Esophagus muscularis mucosa (tissue), 4 donors: ENCODE measurements around the gene KDM3B. TPM values are rescaled to one million over a fixed set of nuclear protein-coding genes. Genes with fewer than 3 reads are reported as not detected.
A peak's percentile ranks its signal among the peaks of the same experiment; 100 is the strongest.
"Not testable (repeated sequence)": the region's sequence is repeated elsewhere in the genome, so short reads cannot be mapped to it uniquely, and the experiment has no call there.

Source experiments
- DNase-seq: peaks from one replicate; pipeline ENCODE4 v3.0.0-alpha.2; 2017; ENCODE audit errors: extremely low spot score
- H3K27ac ChIP-seq, 4 donors: fragments of 200-600 bp; sonication (generic); replicated peaks in 1 of 4; 1 replicate in 3 of 4; 2 replicates in 1 of 4; pipeline ENCODE4 v1.5.1; 2016 to 2019; ENCODE audit warnings: mild to moderate bottlenecking in 1 of 4
- H3K27me3 ChIP-seq, 4 donors: fragments of 200-600 bp; sonication (generic); one replicate each; pipeline versions ENCODE4 v1.5.1 to v1.6.0; 2016 to 2019
- H3K36me3 ChIP-seq, 4 donors: fragments of 200-600 bp; sonication (generic); one replicate each; pipeline ENCODE4 v1.5.1; 2016 to 2019
- H3K4me1 ChIP-seq, 4 donors: fragments of 200-600 bp; sonication (generic); one replicate each; pipeline ENCODE4 v1.5.1; 2016 to 2019
- H3K4me3 ChIP-seq, 4 donors: fragments of 200-600 bp; sonication (generic); 1 replicate in 2 of 4; 2 replicates in 2 of 4; pipeline ENCODE4 v1.5.1; 2016 to 2019; ENCODE audit warnings: mild to moderate bottlenecking in 4 of 4, moderate library complexity in 1 of 4
- H3K9me3 ChIP-seq, 4 donors: fragments of 200-600 bp; sonication (generic); 1 replicate in 3 of 4; 2 replicates in 1 of 4; pipeline ENCODE4 v1.5.1; 2016 to 2019
- EP300 ChIP-seq: sonication (generic); formaldehyde crosslinking; IDR thresholded peaks from one replicate; pipeline ENCODE4 v1.6.1; 2017; ENCODE audit warnings: antibody characterized with exemption
- POLR2A ChIP-seq: fragments of 450-650 bp; IDR thresholded peaks from one replicate; pipeline ENCODE4 v1.6.1; 2017; ENCODE audit warnings: antibody characterized with exemption, moderate library complexity, mild to moderate bottlenecking, low read depth
- POLR2AphosphoS5 ChIP-seq, 2 donors: sonication (generic); formaldehyde crosslinking; IDR thresholded peaks; one replicate each; pipeline ENCODE4 v1.6.1; 2017; ENCODE audit warnings: antibody characterized with exemption in 2 of 2
- WGBS: methylation state at CpG from one replicate; pipeline ENCODE4 v1.1.5; 2018; 5-methylcytosine and 5-hydroxymethylcytosine counted together
- intact Hi-C: fragments of 100-400 bp; cut with DNase I; formaldehyde crosslinking; loops from one replicate; pipeline ENCODE4 v1.15.1; 2023
- total RNA-seq, 4 donors: library from RNA; depleted of rRNA; stranded (reverse); fragments of >200 nt; gene quantifications; one replicate each; pipeline versions ENCODE4 v1.1.0 to v1.2.1, GENCODE V29; 2016
- TF ChIP-seq, protein P1 (sequence below), 3 experiments: fragments of 200-600 bp in 2 of 3; fragments of 450-650 bp in 1 of 3; sonication (generic) in 2 of 3; IDR thresholded peaks; one replicate each; pipeline ENCODE4 v1.5.1; 2017 to 2019; ENCODE audit warnings: antibody characterized with exemption in 3 of 3, mild to moderate bottlenecking in 2 of 3, moderate library complexity in 1 of 3

The KDM3B gene
- total RNA-seq, 4 donors from 2014 or later, result 61.3 to 88.8 (median 74.9) TPM

DNA sequence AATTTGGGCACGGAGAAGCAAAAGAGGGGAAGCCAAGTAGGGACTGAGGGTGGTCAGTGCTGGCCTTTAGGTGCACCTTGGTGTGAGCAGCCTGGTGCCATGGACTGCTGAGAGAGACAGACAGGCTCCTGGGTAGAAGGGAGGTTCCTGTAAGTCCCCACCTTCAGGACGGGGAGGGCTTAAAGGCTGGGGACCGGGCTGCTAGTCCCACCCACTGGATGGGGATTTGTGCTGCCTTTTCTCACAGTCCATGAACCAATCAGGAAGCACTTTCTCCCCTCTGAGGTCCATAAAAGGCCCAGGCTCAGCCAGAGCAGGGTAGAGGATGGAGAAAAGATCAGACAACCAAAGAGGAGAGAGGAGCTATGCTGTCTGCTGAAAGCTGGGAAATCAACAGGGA, 36.1 kb upstream of the KDM3B start:
- WGBS, result 80% methylated on average over 3 of the region's 3 CpGs
- Histone ChIP-seq H3K36me3 (no peaks in the 10 kb centered on the region), H3K4me3 (no peak overlapping the region), H3K9me3 (no peaks in the 10 kb centered on the region), H3K4me1 (no peaks in the 10 kb centered on the region), H3K27me3 (no peaks in the 10 kb centered on the region), H3K27ac (no peak overlapping the region)
- intact Hi-C loops, result no loop called here
- TF ChIP-seq POLR2A (no peak), EP300 (no peak), POLR2AphosphoS5 (IDR thresholded peaks at IDR 0.05) (no peak)
- TF ChIP-seq, protein P1, sequence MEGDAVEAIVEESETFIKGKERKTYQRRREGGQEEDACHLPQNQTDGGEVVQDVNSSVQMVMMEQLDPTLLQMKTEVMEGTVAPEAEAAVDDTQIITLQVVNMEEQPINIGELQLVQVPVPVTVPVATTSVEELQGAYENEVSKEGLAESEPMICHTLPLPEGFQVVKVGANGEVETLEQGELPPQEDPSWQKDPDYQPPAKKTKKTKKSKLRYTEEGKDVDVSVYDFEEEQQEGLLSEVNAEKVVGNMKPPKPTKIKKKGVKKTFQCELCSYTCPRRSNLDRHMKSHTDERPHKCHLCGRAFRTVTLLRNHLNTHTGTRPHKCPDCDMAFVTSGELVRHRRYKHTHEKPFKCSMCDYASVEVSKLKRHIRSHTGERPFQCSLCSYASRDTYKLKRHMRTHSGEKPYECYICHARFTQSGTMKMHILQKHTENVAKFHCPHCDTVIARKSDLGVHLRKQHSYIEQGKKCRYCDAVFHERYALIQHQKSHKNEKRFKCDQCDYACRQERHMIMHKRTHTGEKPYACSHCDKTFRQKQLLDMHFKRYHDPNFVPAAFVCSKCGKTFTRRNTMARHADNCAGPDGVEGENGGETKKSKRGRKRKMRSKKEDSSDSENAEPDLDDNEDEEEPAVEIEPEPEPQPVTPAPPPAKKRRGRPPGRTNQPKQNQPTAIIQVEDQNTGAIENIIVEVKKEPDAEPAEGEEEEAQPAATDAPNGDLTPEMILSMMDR (IDR thresholded peaks at IDR 0.05), result no peak
- DNase-seq, result no peak

DNA sequence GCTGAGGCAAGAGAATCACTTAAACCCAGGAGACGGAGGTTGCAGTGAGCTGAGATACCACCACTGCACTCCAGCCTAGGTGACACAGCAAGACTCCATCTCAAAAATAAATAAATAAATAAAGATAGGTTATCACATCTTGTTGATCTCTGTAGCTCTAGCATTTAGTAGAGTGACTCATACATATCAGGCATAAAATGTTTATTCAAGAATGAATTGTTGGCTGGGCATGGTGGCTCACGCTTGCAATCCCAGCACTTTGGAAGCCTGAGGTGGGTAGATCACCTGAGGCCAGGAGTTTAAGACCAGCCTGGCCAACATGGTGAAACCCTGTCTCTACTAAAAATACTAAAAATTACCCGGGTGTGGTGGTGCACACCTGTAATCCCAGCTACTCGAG, 34.3 kb upstream of the KDM3B start:
- H3K4me3 ChIP-seq, H3K27me3 ChIP-seq, H3K27ac ChIP-seq, intact Hi-C loops, H3K9me3 ChIP-seq, H3K36me3 ChIP-seq, DNase-seq, H3K4me1 ChIP-seq: not testable (repeated sequence)
- WGBS, result 97% methylated on average over 4 of the region's 4 CpGs

DNA sequence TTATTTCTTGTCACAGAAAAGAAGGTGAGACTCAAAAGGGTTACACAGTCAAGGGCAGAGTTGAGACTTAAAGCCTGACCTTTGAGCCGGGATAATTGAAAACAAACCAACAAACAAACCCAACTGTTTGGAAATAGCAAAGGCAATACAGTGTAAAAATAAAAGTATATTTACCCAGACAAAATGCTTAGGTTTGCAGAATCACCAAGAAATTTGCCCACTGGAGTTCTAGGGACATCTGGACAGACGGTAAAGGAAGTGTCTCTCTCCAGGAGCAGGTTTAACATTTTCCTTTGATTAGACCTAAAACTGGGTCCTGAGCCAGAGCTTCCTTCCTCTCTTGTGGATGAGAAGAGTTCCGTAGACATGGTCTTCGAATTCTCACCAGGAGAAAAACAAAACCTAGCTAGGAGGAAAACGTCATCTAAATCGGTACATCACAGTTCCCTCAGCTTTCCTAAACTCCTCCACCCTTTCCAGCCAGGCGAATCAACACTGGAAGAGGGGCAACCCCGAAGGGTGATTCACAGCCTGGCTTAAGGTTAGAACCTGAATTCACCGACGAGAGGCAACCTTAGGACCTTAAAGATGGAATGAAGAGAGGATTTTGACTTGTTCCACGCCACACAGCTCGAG, 21.6 kb upstream of the KDM3B start:
- Histone ChIP-seq H3K4me1 (peaks cover 12 to 17% (median 14%) of the 10 kb centered on the region in 4 donors), H3K27me3 (no peaks in the 10 kb centered on the region), H3K36me3 (no peaks in the 10 kb centered on the region), H3K9me3 (no peaks in the 10 kb centered on the region), H3K27ac (no peak overlapping the region), H3K4me3 (peak overlapping the region; percentile 42 to 62 (median 53))
- TF ChIP-seq, protein P1 (IDR thresholded peaks at IDR 0.05), result no peak
- TF ChIP-seq POLR2AphosphoS5 (IDR thresholded peaks at IDR 0.05), result no peak
- TF ChIP-seq POLR2A, result no peak
- TF ChIP-seq EP300, result no peak
- intact Hi-C loops, result loop anchor here (10.0 kb wide), 1 partner anchor 116 kb away; the partner anchor contains the start of gene CDC23
- WGBS, result 6% methylated on average over 12 of the region's 12 CpGs
- DNase-seq, result no peak

DNA sequence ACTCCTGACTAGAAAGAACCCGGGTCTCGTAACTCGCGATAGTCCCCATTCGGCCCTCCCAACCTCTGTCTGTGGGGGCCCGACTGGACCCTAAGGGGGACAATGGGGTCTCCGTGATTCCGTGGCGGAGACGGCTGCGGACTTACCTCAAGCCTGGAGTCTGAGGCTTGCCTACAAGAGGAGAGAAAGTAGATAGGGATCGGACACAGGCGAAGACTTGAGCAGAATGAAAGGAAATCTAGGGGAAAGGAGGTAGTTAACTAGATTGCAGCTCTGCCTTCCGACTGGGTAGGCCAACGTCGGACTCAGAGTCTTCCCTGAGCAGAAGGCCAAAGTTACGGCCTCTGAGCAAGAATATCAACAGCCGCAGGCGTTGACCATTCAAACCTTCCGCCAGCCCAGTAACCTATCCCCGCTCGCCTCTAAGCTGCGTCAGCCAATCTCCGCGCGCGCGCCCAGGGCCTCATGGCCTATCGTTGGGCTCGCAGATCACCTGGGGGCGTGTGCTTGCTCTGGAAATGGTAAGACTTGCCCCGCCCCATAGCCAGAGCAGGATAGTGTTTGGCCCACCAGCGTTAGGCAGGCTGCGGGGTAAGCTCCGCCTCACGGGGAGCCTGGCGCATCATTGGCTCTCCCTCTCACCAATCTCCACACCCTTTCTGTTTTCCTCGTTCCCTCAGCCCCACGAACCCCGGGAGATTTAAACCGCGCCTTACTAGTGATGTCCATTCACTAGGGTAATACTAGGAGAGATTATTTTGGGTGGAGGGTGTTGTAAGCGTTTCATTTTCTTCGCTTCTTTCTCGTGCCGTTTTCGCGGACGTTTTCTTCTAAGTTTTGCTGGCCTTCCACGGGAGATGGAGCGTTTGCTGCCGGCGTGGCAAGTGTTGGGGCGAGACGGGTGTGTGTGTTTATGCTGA, 20.8 kb upstream of the KDM3B start, which contains the start of gene CDC25C:
CDC25C (minus strand) TSS at position 356 of the 920 bp plus-strand sequence. CDS start 624 bp downstream, outside the sequence.
- H3K27ac ChIP-seq, result peak within 1 kb of the TSS in 2 of 4 donors; percentile 22 to 31
- WGBS, result under 1% methylated on average over 41 of the region's 55 CpGs
- no peaks in the 10 kb centered on the region for H3K36me3 ChIP-seq
- H3K4me3 ChIP-seq, result peak within 1 kb of the TSS; percentile 42 to 62 (median 53)
- no peaks in the 10 kb centered on the region for H3K9me3 ChIP-seq
- peak; percentile 100 for DNase-seq
- H3K4me1 ChIP-seq, result peaks cover 12 to 17% (median 14%) of the 10 kb centered on the region in 4 donors
- H3K27me3 ChIP-seq, result no peaks in the 10 kb centered on the region
- TF ChIP-seq POLR2AphosphoS5 (IDR thresholded peaks at IDR 0.05) (peak in 1 of 2 donors; percentile 85), EP300 (no peak)
- intact Hi-C loops, result loop anchor here (10.0 kb wide), 1 partner anchor 117 kb away; the partner anchor contains the start of gene CDC23

DNA sequence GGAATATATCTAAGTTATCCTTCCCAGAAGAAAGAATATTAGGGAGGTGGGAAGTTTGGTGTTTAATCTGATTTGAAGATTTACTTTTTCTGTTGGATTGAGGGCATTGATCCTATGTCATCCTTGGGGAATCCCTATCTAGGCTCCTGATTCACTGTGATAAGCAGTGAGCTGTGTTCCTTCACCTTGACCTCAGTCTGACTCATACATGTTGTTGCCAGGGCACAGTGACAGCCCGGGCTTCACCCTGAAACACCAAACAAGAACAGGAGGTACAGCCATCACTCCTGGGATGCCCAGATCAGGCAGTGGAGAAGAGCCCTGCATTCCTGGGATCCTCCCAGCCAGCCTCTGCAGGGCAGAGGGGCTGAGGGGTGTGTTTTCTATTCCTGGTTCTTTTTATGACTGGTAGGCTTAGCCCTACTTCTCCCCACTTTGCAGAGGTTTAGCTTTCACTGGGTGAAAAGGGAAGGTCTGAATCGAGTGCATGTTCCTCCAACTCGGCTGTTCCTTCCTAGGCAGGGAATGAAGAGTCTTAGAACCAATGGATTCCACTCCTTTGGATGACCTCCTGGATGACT, 17.5 kb upstream of the KDM3B start:
- Histone ChIP-seq H3K9me3 (no peaks in the 10 kb centered on the region), H3K27ac (no peak overlapping the region), H3K27me3 (no peaks in the 10 kb centered on the region), H3K36me3 (no peaks in the 10 kb centered on the region), H3K4me1 (peaks cover 24 to 36% (median 34%) of the 10 kb centered on the region in 4 donors), H3K4me3 (no peak overlapping the region)
- 70% methylated on average over 3 of the region's 3 CpGs for WGBS
- TF ChIP-seq POLR2AphosphoS5 (IDR thresholded peaks at IDR 0.05) (no peak), EP300 (no peak), POLR2A (no peak)
- TF ChIP-seq, protein P1 (IDR thresholded peaks at IDR 0.05), result no peak
- DNase-seq, result no peak
- intact Hi-C loops, result loop anchor here (10.0 kb wide), 1 partner anchor 120 kb away; the partner anchor contains the start of gene CDC23
